ENCODE data around the gene TENT4A.
A peak's percentile ranks its signal among the peaks of the same experiment; 100 is the strongest.

The TENT4A gene

DNA sequence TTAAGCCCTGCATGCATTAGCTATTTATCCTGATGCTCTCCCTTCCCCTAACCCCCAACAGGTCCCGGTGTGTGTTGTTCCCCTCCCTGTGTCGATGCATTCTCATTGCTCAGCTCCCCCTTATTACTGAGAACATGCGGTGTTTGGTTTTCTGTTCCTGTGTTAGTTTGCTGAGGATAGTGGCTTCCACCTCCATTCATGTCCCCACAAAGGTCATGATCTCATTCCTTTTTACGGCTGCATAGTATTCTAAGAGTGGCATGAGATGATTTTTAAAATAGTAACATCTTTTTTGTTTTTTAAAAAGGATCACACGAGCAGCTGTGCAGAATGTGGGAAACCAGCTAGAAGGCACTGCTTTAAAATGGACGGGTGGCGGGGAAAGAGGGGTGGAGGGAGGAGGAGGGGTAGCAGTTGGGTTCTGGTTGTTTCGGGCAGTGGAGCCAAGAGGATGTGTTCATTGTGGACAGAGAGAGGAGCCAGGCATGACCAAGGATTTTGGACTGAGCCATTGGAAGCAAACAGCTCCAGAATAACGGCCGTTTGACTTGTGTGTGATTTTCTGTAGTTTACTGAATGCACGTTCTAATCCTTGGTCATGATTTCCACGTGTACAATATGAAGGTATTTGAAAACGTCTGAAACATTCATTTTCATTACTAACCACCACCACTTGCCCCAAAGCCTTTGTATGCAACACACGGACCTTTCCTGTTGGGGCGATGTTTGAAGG is 1.7 kb upstream of the TENT4A start:
- TF ChIP-seq, protein P1, sequence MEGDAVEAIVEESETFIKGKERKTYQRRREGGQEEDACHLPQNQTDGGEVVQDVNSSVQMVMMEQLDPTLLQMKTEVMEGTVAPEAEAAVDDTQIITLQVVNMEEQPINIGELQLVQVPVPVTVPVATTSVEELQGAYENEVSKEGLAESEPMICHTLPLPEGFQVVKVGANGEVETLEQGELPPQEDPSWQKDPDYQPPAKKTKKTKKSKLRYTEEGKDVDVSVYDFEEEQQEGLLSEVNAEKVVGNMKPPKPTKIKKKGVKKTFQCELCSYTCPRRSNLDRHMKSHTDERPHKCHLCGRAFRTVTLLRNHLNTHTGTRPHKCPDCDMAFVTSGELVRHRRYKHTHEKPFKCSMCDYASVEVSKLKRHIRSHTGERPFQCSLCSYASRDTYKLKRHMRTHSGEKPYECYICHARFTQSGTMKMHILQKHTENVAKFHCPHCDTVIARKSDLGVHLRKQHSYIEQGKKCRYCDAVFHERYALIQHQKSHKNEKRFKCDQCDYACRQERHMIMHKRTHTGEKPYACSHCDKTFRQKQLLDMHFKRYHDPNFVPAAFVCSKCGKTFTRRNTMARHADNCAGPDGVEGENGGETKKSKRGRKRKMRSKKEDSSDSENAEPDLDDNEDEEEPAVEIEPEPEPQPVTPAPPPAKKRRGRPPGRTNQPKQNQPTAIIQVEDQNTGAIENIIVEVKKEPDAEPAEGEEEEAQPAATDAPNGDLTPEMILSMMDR (IDR thresholded peaks at IDR 0.05; ENCODE audit: low read length, missing control alignments), result peak; percentile 13
- no peak for DNase-seq (ENCODE audit: low read depth)
- H3K4me3 ChIP-seq (replicated peaks; ENCODE audit: low read depth, low read length), result peak overlapping the region; percentile 70

DNA sequence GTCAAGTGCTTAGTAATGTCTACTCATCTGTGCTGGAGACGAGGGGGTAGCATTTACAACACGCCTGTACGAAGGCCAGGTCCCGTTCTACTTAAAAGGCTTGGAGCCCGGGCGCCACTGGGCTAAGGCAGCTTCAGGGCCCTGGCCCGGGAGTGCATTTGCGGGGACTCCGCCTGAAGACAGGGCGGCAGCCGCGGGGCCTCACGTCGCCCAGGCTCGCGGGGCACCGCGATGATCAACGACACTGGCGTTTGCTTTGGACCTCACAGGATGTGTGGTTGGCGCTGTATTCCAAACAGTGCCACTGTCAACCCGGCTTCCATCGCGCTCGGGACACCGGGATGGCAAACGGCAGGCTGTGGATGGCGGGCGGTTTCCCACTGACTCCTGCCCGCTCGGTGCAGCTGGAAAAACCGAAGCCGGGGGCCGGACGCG is 1.1 kb upstream of the TENT4A start:
- peak; percentile 58 for DNase-seq (ENCODE audit: low read depth)
- peak overlapping the region; percentile 70 for H3K4me3 ChIP-seq (replicated peaks; ENCODE audit: low read depth, low read length)
- TF ChIP-seq, protein P1 (IDR thresholded peaks at IDR 0.05; ENCODE audit: low read length, missing control alignments), result no peak

DNA sequence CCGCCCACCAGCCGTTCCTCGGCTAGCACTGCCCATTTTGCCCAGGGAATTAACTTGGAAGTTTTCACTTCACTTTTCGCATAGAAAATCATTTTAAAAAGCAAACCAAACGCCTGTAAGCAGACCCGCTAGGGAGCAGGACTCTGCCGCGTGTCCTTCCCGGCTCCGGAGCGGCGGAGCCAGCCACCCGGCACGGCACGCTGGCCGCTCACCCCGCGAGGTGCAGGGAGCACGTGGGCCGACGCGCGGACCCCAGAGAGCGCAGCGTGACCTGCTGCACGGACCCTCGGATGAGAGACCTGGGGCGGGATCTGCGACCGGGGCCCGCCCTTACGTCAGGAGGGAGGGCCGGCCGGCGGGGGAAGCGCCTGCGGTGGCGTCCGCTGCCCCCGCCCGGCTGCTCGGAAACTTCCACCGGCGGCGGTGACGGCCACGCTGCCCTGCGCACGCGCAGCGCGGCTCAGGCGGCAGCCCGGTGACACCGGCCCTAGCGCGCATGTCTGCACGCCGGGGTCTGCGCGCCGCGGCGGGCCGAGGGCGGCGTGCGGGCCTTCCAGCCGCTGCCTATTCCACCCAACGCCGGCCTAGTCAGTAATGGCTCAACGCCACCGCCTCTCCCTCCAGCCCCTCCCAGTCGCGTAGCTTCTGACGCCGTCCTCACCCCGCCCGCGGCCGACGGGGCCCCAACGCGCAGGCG is 507 bp upstream of the TENT4A start:
- peak overlapping the region; percentile 70 for H3K4me3 ChIP-seq (replicated peaks; ENCODE audit: low read depth, low read length)
- TF ChIP-seq, protein P1 (IDR thresholded peaks at IDR 0.05; ENCODE audit: low read length, missing control alignments), result no peak
- peak; percentile 97 for DNase-seq (ENCODE audit: low read depth)

DNA sequence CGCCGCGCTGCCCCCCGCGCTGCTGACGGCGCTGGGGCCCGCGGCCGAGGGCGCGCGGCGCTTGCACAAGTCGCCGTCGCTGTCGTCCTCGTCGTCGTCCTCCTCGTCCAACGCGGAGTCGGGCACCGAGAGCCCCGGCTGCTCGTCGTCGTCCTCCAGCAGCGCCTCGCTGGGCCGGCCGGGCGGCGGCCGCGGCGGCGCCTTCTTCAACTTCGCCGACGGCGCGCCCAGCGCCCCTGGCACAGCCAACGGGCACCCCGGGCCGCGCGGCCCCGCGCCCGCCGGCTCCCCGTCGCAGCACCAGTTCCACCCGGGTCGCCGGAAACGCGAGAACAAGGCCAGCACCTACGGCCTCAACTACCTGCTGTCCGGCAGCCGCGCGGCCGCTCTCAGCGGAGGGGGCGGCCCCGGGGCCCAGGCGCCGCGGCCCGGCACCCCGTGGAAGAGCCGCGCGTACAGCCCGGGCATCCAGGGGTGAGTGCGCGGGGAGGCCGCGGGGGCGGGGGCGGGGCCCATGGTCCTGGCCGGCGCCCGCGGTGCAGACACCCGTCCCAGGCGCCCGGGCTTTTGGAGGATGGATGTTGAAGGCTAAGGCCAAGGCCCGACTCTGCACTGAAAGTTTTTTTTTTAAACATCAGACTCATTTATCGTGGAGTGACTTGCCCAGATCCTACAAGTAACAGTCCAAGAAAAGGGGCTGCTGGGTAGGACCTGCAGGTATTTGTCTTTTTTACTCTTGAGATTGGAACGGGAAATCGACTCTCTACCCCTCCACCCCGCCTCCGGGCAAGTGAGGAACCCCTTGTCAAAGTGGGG is 1.2 kb downstream of the TENT4A start:
- no peak for DNase-seq (ENCODE audit: low read depth)
- TF ChIP-seq, protein P1 (IDR thresholded peaks at IDR 0.05; ENCODE audit: low read length, missing control alignments), result no peak

DNA sequence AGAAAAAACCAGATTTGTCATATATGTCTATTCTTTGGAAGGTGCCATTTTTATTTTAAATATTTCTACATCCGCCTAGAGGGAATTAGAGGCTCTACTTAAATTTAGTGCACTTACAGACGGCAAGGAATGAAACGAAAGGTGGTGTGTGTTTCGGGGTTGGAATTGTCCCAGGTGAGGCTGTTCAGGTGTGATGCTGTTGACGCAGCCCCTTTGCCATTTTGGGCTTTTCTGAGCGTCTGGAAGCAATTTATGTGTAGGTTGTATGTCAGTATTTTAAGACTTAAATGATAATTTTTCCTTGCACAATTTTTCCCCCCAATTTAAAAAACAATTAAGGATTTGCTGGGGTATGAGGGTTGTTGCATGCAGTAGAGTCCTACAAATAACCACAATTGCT is 2.0 kb downstream of the TENT4A start:
- peak overlapping the region; percentile 70 for H3K4me3 ChIP-seq (replicated peaks; ENCODE audit: low read depth, low read length)
- TF ChIP-seq, protein P1 (IDR thresholded peaks at IDR 0.05; ENCODE audit: low read length, missing control alignments), result no peak
- DNase-seq (ENCODE audit: low read depth), result no peak

More for the DNA sequence above, 1.2 kb downstream of the TENT4A start:
- peak overlapping the region; percentile 70 for H3K4me3 ChIP-seq (replicated peaks; ENCODE audit: low read depth, low read length)

DNA sequence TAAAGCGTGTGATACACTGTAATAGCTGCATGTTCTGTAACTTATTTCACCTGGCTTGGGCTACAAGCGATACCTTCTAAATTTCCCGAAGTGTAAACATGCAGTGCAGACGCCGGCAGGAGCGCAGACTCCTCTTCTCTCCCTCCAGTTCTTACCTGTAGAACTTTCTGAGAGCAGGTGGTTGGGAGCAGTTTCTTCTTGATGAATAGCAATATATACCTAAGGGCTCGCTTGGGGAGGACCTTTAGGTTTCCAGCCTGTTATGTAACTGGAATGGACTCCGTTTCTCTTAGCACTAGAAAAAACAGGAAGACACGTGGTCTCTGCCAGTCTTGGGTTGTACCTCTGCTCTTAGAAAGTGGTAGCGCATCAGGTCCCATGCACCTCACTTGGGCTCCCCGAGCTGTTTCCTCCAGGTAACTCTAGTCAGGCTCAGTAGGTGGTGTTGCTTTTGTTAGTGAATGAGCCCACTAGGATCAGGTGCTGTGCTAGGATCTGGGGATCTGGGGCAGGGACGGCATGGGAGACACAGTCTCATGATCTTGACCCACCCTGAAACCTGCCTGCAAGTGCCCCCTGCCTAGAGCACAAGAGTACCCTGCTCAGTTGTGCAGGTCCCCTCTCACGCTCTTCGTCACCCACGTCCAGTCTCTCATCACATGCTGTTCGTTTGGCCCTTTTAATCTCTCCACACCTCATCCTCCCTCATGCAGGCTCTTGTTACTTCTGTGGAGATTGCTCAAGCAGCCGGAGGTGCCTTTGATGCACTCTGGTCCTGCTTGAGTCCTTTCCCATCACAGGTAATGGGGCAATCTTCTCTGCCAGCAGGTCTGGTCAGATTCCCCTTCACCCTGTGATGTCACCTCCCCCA is 2.8 kb downstream of the TENT4A start:
- H3K4me3 ChIP-seq (replicated peaks; ENCODE audit: low read depth, low read length), result peak overlapping the region; percentile 70
- TF ChIP-seq, protein P1 (IDR thresholded peaks at IDR 0.05; ENCODE audit: low read length, missing control alignments), result no peak
- DNase-seq (ENCODE audit: low read depth), result no peak

Data from fibroblast of pulmonary artery (primary cell).